H1 (cell line): Measurements from ENCODE around the gene METRNL. TPM values are rescaled to one million over a fixed set of nuclear protein-coding genes. Genes with fewer than 3 reads are reported as not detected.

Experiments
- CTCF ChIA-PET: fragments of 300-600 bp; sonication (Branson Sonifier 250); formaldehyde crosslinking; loops from one replicate; lab custom pipeline; 2021; ENCODE audit not compliant: partially characterized antibody; lab: Charles Lee
- POLR2A ChIA-PET: fragments of 300-600 bp; sonication (Branson Sonifier 250); formaldehyde crosslinking; loops from one replicate; lab custom pipeline; 2021; ENCODE audit warnings: inconsistent platforms; ENCODE audit not compliant: partially characterized antibody; lab: Charles Lee
- DNase-seq, 2 experiments: peaks; one replicate each; pipeline versions ENCODE4 v3.0.0 to v3.0.0-alpha.2; 2010 to 2022; ENCODE audit warnings: low spot score in 2 of 2, low read depth in 1 of 2, mixed read lengths in 1 of 2
- FAIRE-seq: peaks from 2 replicates; lab custom pipeline; 2011; peaks lifted over from hg19 to GRCh38; lab: Jason Lieb, UNC
- H2AFZ ChIP-seq: 2 replicates; pipeline ENCODE4 v1.8.1; 2012; ENCODE audit warnings: low read length, inconsistent platforms
- H2AK5ac ChIP-seq: 2 replicates; pipeline ENCODE4 v1.6.1; 2013; ENCODE audit warnings: low read depth, low read length
- H2BK120ac ChIP-seq: replicated peaks from 2 replicates; pipeline ENCODE3; 2013; ENCODE audit warnings: low read depth, low read length, inconsistent platforms
- H2BK12ac ChIP-seq: 2 replicates; pipeline ENCODE4 v1.6.1; 2013; ENCODE audit warnings: low read depth, low read length
- H2BK15ac ChIP-seq: 2 replicates; pipeline ENCODE4 v1.6.1; 2013; ENCODE audit warnings: low read length
- H2BK20ac ChIP-seq: 2 replicates; pipeline ENCODE4 v1.6.1; 2013; ENCODE audit warnings: low read length
- H2BK5ac ChIP-seq: 2 replicates; pipeline ENCODE4 v1.6.1; 2013; ENCODE audit warnings: low read depth, low read length
- H3K14ac ChIP-seq: 2 replicates; pipeline ENCODE4 v1.6.1; 2013; ENCODE audit warnings: inconsistent platforms; ENCODE audit not compliant: insufficient read length
- H3K18ac ChIP-seq: 2 replicates; pipeline ENCODE4 v1.6.1; 2013; ENCODE audit warnings: low read length; ENCODE audit errors: extremely low read depth
- H3K23ac ChIP-seq: 2 replicates; pipeline ENCODE4 v1.6.1; 2013; ENCODE audit warnings: inconsistent platforms; ENCODE audit not compliant: insufficient read length
- H3K23me2 ChIP-seq: 2 replicates; pipeline ENCODE4 v1.6.1; 2013; ENCODE audit warnings: low read depth, low read length
- H3K27ac ChIP-seq: 2 replicates; pipeline ENCODE4 v1.6.1; 2011; ENCODE audit warnings: low read depth, low read length, inconsistent platforms
- H3K27me3 ChIP-seq, 4 experiments: replicated peaks in 1 of 4; 1 replicate in 1 of 4; 2 replicates in 3 of 4; pipeline versions ENCODE4 v1.6.1 to v1.8.1; 2011 to 2013; ENCODE audit warnings: low read length in 3 of 4, mild to moderate bottlenecking in 3 of 4, inconsistent platforms in 2 of 4, mixed read lengths in 2 of 4, moderate library complexity in 1 of 4; ENCODE audit not compliant: control insufficient read depth in 3 of 4, insufficient read depth in 3 of 4; ENCODE audit errors: extremely low read depth in 1 of 4
- H3K36me3 ChIP-seq, 4 experiments: 2 replicates each; pipeline versions ENCODE4 v1.6.1 to v1.8.1; 2011 to 2013; ENCODE audit warnings: mild to moderate bottlenecking in 4 of 4, low read length in 3 of 4, moderate library complexity in 2 of 4, control low read depth in 1 of 4, inconsistent platforms in 1 of 4; ENCODE audit not compliant: insufficient read depth in 4 of 4, control insufficient read depth in 2 of 4
- H3K4ac ChIP-seq: replicated peaks from 2 replicates; pipeline ENCODE3; 2013; ENCODE audit warnings: low read length, low read depth, mixed read lengths, inconsistent platforms; ENCODE audit not compliant: insufficient read length
- H3K4me1 ChIP-seq, 4 experiments: replicated peaks in 1 of 4; 1 replicate in 1 of 4; 2 replicates in 3 of 4; pipeline versions ENCODE4 v1.6.1 to v1.8.1; 2011 to 2013; ENCODE audit warnings: low read length in 3 of 4, inconsistent platforms in 2 of 4, mixed read lengths in 1 of 4; ENCODE audit not compliant: insufficient read depth in 4 of 4, control insufficient read depth in 3 of 4
- H3K4me2 ChIP-seq, 2 experiments: 2 replicates each; pipeline versions ENCODE4 v1.6.1 to v1.8.1; 2011 to 2013; ENCODE audit warnings: low read depth in 2 of 2, low read length in 2 of 2, control low read depth in 1 of 2, inconsistent platforms in 1 of 2, mild to moderate bottlenecking in 1 of 2; ENCODE audit not compliant: insufficient read depth in 1 of 2
- H3K4me3 ChIP-seq, 4 experiments: fragments of 200-600, 300-600 bp in 1 of 4; sonication (generic), shearing (Covaris generic), sonication (Bioruptor Twin) in 1 of 4; 2 replicates each; pipeline versions ENCODE4 v1.5.1 to v1.8.1; 2011 to 2016; ENCODE audit warnings: low read length in 4 of 4, low read depth in 3 of 4, control low read depth in 2 of 4, inconsistent platforms in 2 of 4, mild to moderate bottlenecking in 2 of 4, mixed read lengths in 1 of 4, moderate library complexity in 1 of 4; ENCODE audit not compliant: insufficient read depth in 2 of 4; ENCODE audit errors: extremely low read depth in 1 of 4
- H3K56ac ChIP-seq: replicated peaks from 2 replicates; pipeline ENCODE3; 2013; ENCODE audit warnings: low read depth, mild to moderate bottlenecking, mixed read lengths, low read length, inconsistent platforms; ENCODE audit not compliant: insufficient read length
- H3K79me1 ChIP-seq: 2 replicates; pipeline ENCODE4 v1.6.1; 2013; ENCODE audit warnings: low read depth, low read length, control low read depth
- H3K79me2 ChIP-seq, 2 experiments: 2 replicates each; pipeline versions ENCODE4 v1.6.1 to v1.8.1; 2012 to 2013; ENCODE audit warnings: low read length in 2 of 2, mild to moderate bottlenecking in 2 of 2, inconsistent platforms in 1 of 2; ENCODE audit not compliant: insufficient read depth in 2 of 2, control insufficient read depth in 1 of 2
- H3K9ac ChIP-seq, 4 experiments: replicated peaks in 1 of 4; 1 replicate in 1 of 4; 2 replicates in 3 of 4; pipeline versions ENCODE4 v1.6.1 to v1.8.1; 2011 to 2013; ENCODE audit warnings: low read depth in 3 of 4, low read length in 3 of 4, control low read depth in 2 of 4, mild to moderate bottlenecking in 2 of 4, moderate library complexity in 2 of 4, inconsistent platforms in 1 of 4; ENCODE audit errors: extremely low read depth in 1 of 4
- H3K9me3 ChIP-seq, 2 experiments: 2 replicates each; pipeline versions ENCODE4 v1.6.1 to v1.8.1; 2012 to 2013; ENCODE audit warnings: mild to moderate bottlenecking in 2 of 2, moderate library complexity in 2 of 2, control low read depth in 1 of 2, inconsistent platforms in 1 of 2, low read depth in 1 of 2, low read length in 1 of 2, mixed read lengths in 1 of 2; ENCODE audit not compliant: insufficient read depth in 2 of 2
- H4K20me1 ChIP-seq, 2 experiments: replicated peaks in 1 of 2; 2 replicates each; pipeline versions ENCODE3 to v1.8.1; 2011 to 2013; ENCODE audit warnings: inconsistent platforms in 2 of 2, low read length in 2 of 2, mild to moderate bottlenecking in 1 of 2; ENCODE audit not compliant: insufficient read depth in 2 of 2, control insufficient read depth in 1 of 2
- H4K5ac ChIP-seq: 2 replicates; pipeline ENCODE4 v1.6.1; 2013; ENCODE audit warnings: low read length, low read depth, mixed read lengths, inconsistent platforms; ENCODE audit not compliant: insufficient read length
- H4K8ac ChIP-seq: 2 replicates; pipeline ENCODE4 v1.8.0; 2013; ENCODE audit warnings: mild to moderate bottlenecking, moderate library complexity, low read length, inconsistent platforms; ENCODE audit not compliant: insufficient read depth; ENCODE audit errors: extremely low read depth
- H4K91ac ChIP-seq: replicated peaks from 2 replicates; pipeline ENCODE3; 2013; ENCODE audit warnings: low read length, mixed read lengths, inconsistent platforms; ENCODE audit not compliant: insufficient read length
- TAF1 ChIP-seq: IDR thresholded peaks from 2 replicates; pipeline ENCODE4 v1.6.1; 2011; ENCODE audit warnings: mild to moderate bottlenecking, low read depth, low read length
- WGBS, 2 experiments: shearing (Covaris generic) in 1 of 2; methylation state at CpG; one replicate each; pipeline versions ENCODE4 v1.1.6 to v1.1.7; 2013 to 2015; ENCODE audit warnings: low lambda C conversion rate in 2 of 2, mixed read lengths in 2 of 2, inconsistent platforms in 1 of 2, low coverage in 1 of 2, missing lambda C conversion rate in 1 of 2; ENCODE audit not compliant: insufficient replicate concordance in 2 of 2, insufficient coverage in 1 of 2, insufficient read length in 1 of 2; ENCODE audit errors: extremely low coverage in 1 of 2, missing lambda C conversion rate in 1 of 2; 5-methylcytosine and 5-hydroxymethylcytosine counted together
- polyA plus RNA-seq, 7 experiments: library from polyadenylated mRNA; depleted of rRNA in 3 of 7; stranded (reverse) in 5 of 7; unstranded in 2 of 7; fragments of >200 nt in 5 of 7; fragments of 200-250 nt in 2 of 7; gene quantifications; 1 replicate in 5 of 7; 2 replicates in 1 of 7; 4 replicates in 1 of 7; pipeline versions ENCODE4 v1.2.1 to v1.2.3, GENCODE V29; 2011 to 2013; ENCODE audit warnings: missing spikeins in 2 of 7, mixed read lengths in 2 of 7
- total RNA-seq: library from RNA; stranded (reverse); fragmentation: NEBNext Ultra II Directional; extraction: Animal tissue kit (Norgen Biotek cat#: 25700); gene quantifications from 2 replicates; pipeline ENCODE4 v1.2.1, GENCODE V29; 2021

Gene METRNL
- total and polyA plus RNA-seq, 2 of the 8 experiments (the other 6 are each of a cell fraction or from before 2014, with no cell fraction given), result 13.9 to 14.2 TPM

DNA sequence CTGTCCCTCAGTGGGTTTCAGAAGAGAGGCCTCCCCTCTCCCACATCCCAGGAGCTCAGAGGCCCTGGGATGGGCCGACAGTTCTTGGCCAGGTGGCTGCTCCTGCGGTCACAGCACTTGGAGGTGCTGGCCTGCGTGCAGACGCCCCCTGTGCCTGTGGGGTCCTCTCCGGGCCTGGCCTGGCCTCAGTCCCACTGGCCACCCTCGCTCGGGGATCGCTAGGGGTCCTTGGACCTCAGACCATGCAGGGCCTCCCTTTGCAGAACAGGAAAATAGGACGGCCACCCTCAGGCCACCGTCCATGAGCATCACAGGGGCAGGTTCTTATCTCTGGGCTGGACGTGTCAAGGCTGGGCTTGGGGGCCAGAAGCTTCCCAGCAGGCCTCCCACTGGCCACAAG lies 30.0 kb downstream of the METRNL start:
- Histone ChIP-seq H3K9ac (no peak overlapping the region), H2BK5ac (no peak overlapping the region), H3K9me3 (peaks cover 10 to 42% of the 10 kb centered on the region in 2 experiments; a peak in 3 of 4 replicates), H3K27me3 (no peaks in the 10 kb centered on the region), H3K79me2 (no peaks in the 10 kb centered on the region), H3K23ac (no peak overlapping the region), H3K79me1 (no peaks in the 10 kb centered on the region; the same call in 1 of the 2 replicates), H3K14ac (no peak overlapping the region), H4K5ac (no peak overlapping the region), H2BK20ac (no peak overlapping the region), H3K56ac (no peak overlapping the region), H3K18ac (no peak overlapping the region), H2BK120ac (no peak overlapping the region), H4K91ac (no peak overlapping the region), H4K20me1 (no peaks in the 10 kb centered on the region), H2BK12ac (no peak overlapping the region), H2AK5ac (no peak overlapping the region), H3K36me3 (no peaks in the 10 kb centered on the region), H3K4me1 (peaks cover 0 to 9% (median 0%) of the 10 kb centered on the region in 4 experiments; a peak in 3 of 7 replicates), H3K4ac (no peak overlapping the region), H3K23me2 (no peaks in the 10 kb centered on the region), H4K8ac (no peak overlapping the region), H2BK15ac (no peak overlapping the region), H2AFZ (no peak overlapping the region), H3K27ac (no peak overlapping the region), H3K4me3 (no peak overlapping the region), H3K4me2 (no peak overlapping the region)
- TF ChIP-seq TAF1, result no peak
- WGBS, 2 experiments, result 82% methylated on average over 11 of the region's 11 CpGs; no CpG with 5 or more reads in 1 of the 2 experiments
- FAIRE-seq, result no peak
- ChIA-PET CTCF (interaction anchor here (1.1 to 1.4 kb wide), 2 partner anchors 9 to 32 kb away, joined by 3 read pairs; no protein-coding TSS in a partner anchor), POLR2A (no interaction called here)
- no peak for DNase-seq
